Thyroid gland (tissue), 4 donors: Measurements from ENCODE around the gene MYZAP. TPM values are rescaled to one million over a fixed set of nuclear protein-coding genes. Genes with fewer than 3 reads are reported as not detected.
A peak's percentile ranks its signal among the peaks of the same experiment; 100 is the strongest.

Experiments used
- DNase-seq, 2 donors: peaks; one replicate each; pipeline ENCODE4 v3.0.0-alpha.2; 2019
- H3K27ac ChIP-seq, 3 donors: fragments of 200-600 bp; sonication (generic); 1 replicate in 2 of 3; 2 replicates in 1 of 3; pipeline ENCODE4 v1.5.1; 2016 to 2019; ENCODE audit warnings: mild to moderate bottlenecking in 1 of 3, moderate library complexity in 1 of 3
- H3K27me3 ChIP-seq: fragments of 200-600 bp; sonication (generic); one replicate; pipeline ENCODE4 v1.5.1; 2019
- H3K36me3 ChIP-seq, 2 donors: fragments of 200-600 bp; sonication (generic); one replicate each; pipeline ENCODE4 v1.5.1; 2016 to 2019
- H3K4me1 ChIP-seq, 2 donors: fragments of 200-600 bp; sonication (generic); one replicate each; pipeline ENCODE4 v1.5.1; 2017 to 2019
- H3K4me3 ChIP-seq, 3 donors: fragments of 200-600 bp; sonication (generic); replicated peaks in 1 of 3; 1 replicate in 2 of 3; 2 replicates in 1 of 3; pipeline ENCODE4 v1.5.1; 2016; ENCODE audit warnings: mild to moderate bottlenecking in 1 of 3
- H3K9me3 ChIP-seq: fragments of 200-600 bp; sonication (generic); one replicate; pipeline ENCODE4 v1.5.1; 2017
- CTCF ChIP-seq, 6 experiments: fragments of 200-600 bp in 3 of 6; fragments of 450-650 bp in 3 of 6; sonication (generic) in 3 of 6; IDR thresholded peaks; one replicate each; pipeline ENCODE4 v1.5.1; 2016 to 2019; ENCODE audit warnings: antibody characterized with exemption in 6 of 6, mild to moderate bottlenecking in 2 of 6, inconsistent platforms in 1 of 6, moderate library complexity in 1 of 6
- POLR2A ChIP-seq, 2 donors: fragments of 450-650 bp; IDR thresholded peaks; one replicate each; pipeline ENCODE4 v1.6.1; 2017; ENCODE audit warnings: antibody characterized with exemption in 2 of 2, mild to moderate bottlenecking in 2 of 2, moderate library complexity in 1 of 2
- WGBS, 2 donors: methylation state at CpG; one replicate each; pipeline ENCODE4 v1.1.5; 2017; 5-methylcytosine and 5-hydroxymethylcytosine counted together
- intact Hi-C: fragments of 100-400 bp; cut with DNase I; formaldehyde crosslinking; loops from one replicate; pipeline ENCODE4 v1.15.1; 2023
- total RNA-seq, 4 donors: library from RNA; depleted of rRNA; stranded (reverse); fragments of >200 nt; gene quantifications; one replicate each; pipeline ENCODE4 v1.2.3, GENCODE V29; 2016

MYZAP gene
- total RNA-seq, 4 donors from 2014 or later, result 3.2 to 20.7 (median 6.4) TPM

GRCh38 chr15:57705746-57706404, 114.2 kb downstream of the MYZAP start:
- H3K4me3 ChIP-seq, result peak overlapping the region in 1 of 3 donors; percentile 88

DNA sequence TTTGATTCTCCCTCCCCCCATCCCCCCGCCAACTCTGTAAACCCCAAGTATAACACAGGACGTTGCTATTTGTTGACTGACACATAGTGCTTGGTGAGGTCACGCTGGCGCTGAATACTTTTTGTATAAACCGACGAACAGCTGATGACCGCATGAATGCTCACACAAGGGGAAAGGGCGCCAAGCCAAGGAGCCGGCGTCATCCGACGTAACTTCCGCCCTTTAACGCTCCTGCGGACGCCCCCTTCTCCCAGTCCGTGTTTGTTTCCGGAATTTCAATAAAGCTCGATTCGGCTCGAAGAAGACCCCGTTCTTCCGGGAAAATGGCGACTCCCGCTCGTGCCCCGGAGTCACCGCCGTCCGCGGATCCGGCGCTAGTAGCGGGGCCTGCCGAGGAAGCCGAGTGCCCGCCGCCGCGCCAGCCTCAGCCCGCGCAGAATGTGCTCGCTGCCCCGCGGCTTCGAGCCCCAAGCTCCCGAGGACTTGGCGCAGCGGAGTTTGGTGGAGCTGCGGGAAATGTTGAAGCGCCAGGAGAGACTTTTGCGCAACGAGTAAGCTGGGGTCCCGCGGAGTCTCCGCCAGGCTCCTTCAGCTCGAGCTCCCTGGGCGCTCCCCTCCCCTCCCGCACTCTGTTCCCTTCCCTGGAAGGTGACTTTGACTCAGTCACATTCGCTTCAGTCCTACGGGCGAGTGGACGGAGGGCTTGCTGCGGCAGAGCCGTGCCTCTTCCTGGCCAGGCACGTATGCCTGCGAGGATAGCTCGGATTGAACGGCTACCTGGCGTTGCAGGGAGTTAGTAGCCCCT, 114.9 kb downstream of the MYZAP start, which contains the start of gene POLR2M:
Gene POLR2M (plus strand): TSS at position 310 of the 805 bp plus-strand sequence. CDS start 129 bp downstream, at position 439.
- TF ChIP-seq POLR2A (IDR thresholded peaks at IDR 0.05), result peak; percentile 46 to 86
- peak in 1 of 6 experiments; percentile 6 for TF ChIP-seq CTCF (IDR thresholded peaks at IDR 0.05)
- peaks cover 14 to 15% of the 10 kb centered on the region in 2 donors for H3K4me1 ChIP-seq
- 1% methylated on average over 29 to 40 of the region's 70 CpGs for WGBS, 2 donors
- peak within 1 kb of the TSS; percentile 79 to 99 (median 88) for H3K4me3 ChIP-seq
- H3K27ac ChIP-seq, result peak within 1 kb of the TSS; percentile 84 to 96 (median 91)
- H3K27me3 ChIP-seq, result no peaks in the 10 kb centered on the region
- H3K36me3 ChIP-seq, result peaks cover 0 to 19% of the 10 kb centered on the region in 2 donors
- H3K9me3 ChIP-seq, result no peaks in the 10 kb centered on the region
- intact Hi-C loops, result no loop called here
- peak; percentile 96 to 97 for DNase-seq

More at GRCh38 chr15:57705746-57706404, 114.2 kb downstream of the MYZAP start:
- Histone ChIP-seq H3K27ac (peak overlapping the region; percentile 73 to 96 (median 91)), H3K4me1 (peaks cover 14 to 15% of the 10 kb centered on the region in 2 donors), H3K9me3 (no peaks in the 10 kb centered on the region), H3K27me3 (no peaks in the 10 kb centered on the region), H3K36me3 (peaks cover 0 to 12% of the 10 kb centered on the region in 2 donors)
- TF ChIP-seq CTCF (IDR thresholded peaks at IDR 0.05), result no peak
- no peak for TF ChIP-seq POLR2A (IDR thresholded peaks at IDR 0.05)
- intact Hi-C loops, result no loop called here
- DNase-seq, result no peak
- WGBS, 2 donors, result 65 to 68% methylated on average over 12 of the region's 12 CpGs

DNA sequence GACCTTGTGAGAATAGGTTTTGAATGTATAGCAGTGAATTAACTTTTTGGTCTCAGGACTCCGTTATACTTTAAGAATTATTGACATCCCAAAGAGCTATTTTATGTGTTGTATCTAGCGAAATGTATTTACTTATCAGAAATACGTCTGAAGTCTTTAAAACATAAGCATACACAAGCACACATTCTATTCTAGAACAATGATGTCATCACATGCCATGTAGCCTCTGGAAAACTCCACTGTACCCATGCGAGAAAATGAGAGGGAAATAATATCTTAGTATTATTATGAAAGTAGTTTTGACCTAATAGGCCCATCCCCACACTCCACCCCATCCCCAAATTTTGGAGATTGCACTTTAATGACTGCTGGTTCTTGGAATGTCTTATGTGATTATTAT, 116.3 kb downstream of the MYZAP start:
- Histone ChIP-seq H3K4me1 (peaks cover 14 to 15% of the 10 kb centered on the region in 2 donors), H3K9me3 (no peaks in the 10 kb centered on the region), H3K27ac (peak overlapping the region in 1 of 3 donors; percentile 96), H3K27me3 (no peaks in the 10 kb centered on the region), H3K4me3 (peak overlapping the region in 1 of 3 donors; percentile 88), H3K36me3 (peaks cover 9 to 33% of the 10 kb centered on the region in 2 donors)
- TF ChIP-seq CTCF (IDR thresholded peaks at IDR 0.05), result no peak
- TF ChIP-seq POLR2A (IDR thresholded peaks at IDR 0.05), result no peak
- DNase-seq, result no peak
- intact Hi-C loops, result no loop called here
- WGBS, 2 donors, result 81% methylated on average over 4 of the region's 4 CpGs

- 94 to 96% methylated on average over 2 of the region's 2 CpGs for WGBS, 2 donors
- no peak for DNase-seq
- Histone ChIP-seq H3K4me3 (no peak overlapping the region), H3K9me3 (no peaks in the 10 kb centered on the region), H3K36me3 (peaks cover 8 to 23% of the 10 kb centered on the region in 2 donors), H3K27me3 (no peaks in the 10 kb centered on the region), H3K4me1 (no peaks in the 10 kb centered on the region), H3K27ac (no peak overlapping the region)
- TF ChIP-seq CTCF (IDR thresholded peaks at IDR 0.05), result no peak
- no peak for TF ChIP-seq POLR2A (IDR thresholded peaks at IDR 0.05)
- intact Hi-C loops, result no loop called here
Measured at GRCh38 chr15:57718309-57718708, 126.6 kb downstream of the MYZAP start.
